ENCODE measurements around the gene PRRC2B. TPM values are rescaled to one million over a fixed set of nuclear protein-coding genes. Genes with fewer than 3 reads are reported as not detected.
A peak's percentile ranks its signal among the peaks of the same experiment; 100 is the strongest.
"Not testable (repeated sequence)": the region's sequence is repeated elsewhere in the genome, so short reads cannot be mapped to it uniquely, and the experiment has no call there.

Gene PRRC2B
- total RNA-seq, 1 experiment from 2014 or later: 219 TPM

- peaks cover 8% of the 10 kb centered on the region for H3K9me3 ChIP-seq
- peaks cover 11% of the 10 kb centered on the region for H3K9me3 Mint-ChIP-seq (ENCODE audit: unreplicated experiment)
- peak within 1 kb of the TSS; percentile 82 for H3K4me3 Mint-ChIP-seq (ENCODE audit: unreplicated experiment)
- TF ChIP-seq, protein P1, sequence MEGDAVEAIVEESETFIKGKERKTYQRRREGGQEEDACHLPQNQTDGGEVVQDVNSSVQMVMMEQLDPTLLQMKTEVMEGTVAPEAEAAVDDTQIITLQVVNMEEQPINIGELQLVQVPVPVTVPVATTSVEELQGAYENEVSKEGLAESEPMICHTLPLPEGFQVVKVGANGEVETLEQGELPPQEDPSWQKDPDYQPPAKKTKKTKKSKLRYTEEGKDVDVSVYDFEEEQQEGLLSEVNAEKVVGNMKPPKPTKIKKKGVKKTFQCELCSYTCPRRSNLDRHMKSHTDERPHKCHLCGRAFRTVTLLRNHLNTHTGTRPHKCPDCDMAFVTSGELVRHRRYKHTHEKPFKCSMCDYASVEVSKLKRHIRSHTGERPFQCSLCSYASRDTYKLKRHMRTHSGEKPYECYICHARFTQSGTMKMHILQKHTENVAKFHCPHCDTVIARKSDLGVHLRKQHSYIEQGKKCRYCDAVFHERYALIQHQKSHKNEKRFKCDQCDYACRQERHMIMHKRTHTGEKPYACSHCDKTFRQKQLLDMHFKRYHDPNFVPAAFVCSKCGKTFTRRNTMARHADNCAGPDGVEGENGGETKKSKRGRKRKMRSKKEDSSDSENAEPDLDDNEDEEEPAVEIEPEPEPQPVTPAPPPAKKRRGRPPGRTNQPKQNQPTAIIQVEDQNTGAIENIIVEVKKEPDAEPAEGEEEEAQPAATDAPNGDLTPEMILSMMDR (IDR thresholded peaks at IDR 0.05; ENCODE audit: insufficient read depth in 1 of 2, low read depth in 1 of 2, low read length in 1 of 2, severe bottlenecking in 1 of 2, unreplicated experiment in 1 of 2): no peak
- H3K4me1 Mint-ChIP-seq (ENCODE audit: low read depth, unreplicated experiment): peaks cover 24% of the 10 kb centered on the region
- no peaks in the 10 kb centered on the region for H3K4me1 ChIP-seq
- no peaks in the 10 kb centered on the region for H3K27me3 ChIP-seq (replicated peaks; ENCODE audit: control insufficient read depth, insufficient read depth, low read length)
- H3K36me3 ChIP-seq (ENCODE audit: control insufficient read depth, insufficient read depth, low read length): no peaks in the 10 kb centered on the region
- peaks cover 12% of the 10 kb centered on the region for H3K36me3 Mint-ChIP-seq (ENCODE audit: insufficient read depth, unreplicated experiment)
- intact Hi-C loops (cut with micrococcal nuclease; ENCODE audit: unreplicated experiment): no loop called here
- peak within 1 kb of the TSS; percentile 73 for H3K27ac Mint-ChIP-seq (ENCODE audit: unreplicated experiment)
- ChIA-PET CTCF (interaction anchor here (0.6 to 2.4 kb wide), 5 partner anchors 17 to 1334 kb away, joined by 3 to 8 read pairs (median 3); no protein-coding TSS in a partner anchor), POLR2A (interaction anchor here (0.7 kb wide), 1 partner anchor 188 kb away, joined by 5 read pairs; no protein-coding TSS in a partner anchor)
- peak; percentile 94 to 95 for DNase-seq
- TSS peak; percentile 19 for BruUV-seq (replicated peaks)
- H3K4me3 ChIP-seq (ENCODE audit: low read depth, low read length): peak within 1 kb of the TSS; percentile 71
- H3K27me3 Mint-ChIP-seq (ENCODE audit: insufficient read depth, unreplicated experiment): peaks cover 4% of the 10 kb centered on the region
Measured at GRCh38 chr9:131545003-131545785, 151.3 kb downstream of the PRRC2B start, which contains the start of gene PRRT1B. Gene PRRT1B, plus strand, starts transcription at chr9:131545523. Its CDS starts 93 bp downstream, at chr9:131545616.

GRCh38 chr9:131545786-131546335 lies 152.0 kb downstream of the PRRC2B start:
- H3K27ac Mint-ChIP-seq (ENCODE audit: unreplicated experiment): peak overlapping the region; percentile 33
- peaks cover 4% of the 10 kb centered on the region for H3K27me3 Mint-ChIP-seq (ENCODE audit: insufficient read depth, unreplicated experiment)
- Histone ChIP-seq H3K4me3 (ENCODE audit: low read depth, low read length) (peak overlapping the region; percentile 71), H3K27me3 (replicated peaks; ENCODE audit: control insufficient read depth, insufficient read depth, low read length) (no peaks in the 10 kb centered on the region), H3K9me3 (peaks cover 8% of the 10 kb centered on the region), H3K36me3 (ENCODE audit: control insufficient read depth, insufficient read depth, low read length) (no peaks in the 10 kb centered on the region), H3K4me1 (no peaks in the 10 kb centered on the region)
- H3K36me3 Mint-ChIP-seq (ENCODE audit: insufficient read depth, unreplicated experiment): peaks cover 12% of the 10 kb centered on the region
- intact Hi-C loops (cut with micrococcal nuclease; ENCODE audit: unreplicated experiment): no loop called here
- peak overlapping the region; percentile 82 for H3K4me3 Mint-ChIP-seq (ENCODE audit: unreplicated experiment)
- DNase-seq: peak in 1 of 2 experiments; percentile 54
- peaks cover 11% of the 10 kb centered on the region for H3K9me3 Mint-ChIP-seq (ENCODE audit: unreplicated experiment)
- no TSS peak for BruUV-seq (replicated peaks)
- TF ChIP-seq, protein P1 (IDR thresholded peaks at IDR 0.05; ENCODE audit: insufficient read depth in 1 of 2, low read depth in 1 of 2, low read length in 1 of 2, severe bottlenecking in 1 of 2, unreplicated experiment in 1 of 2): no peak
- ChIA-PET POLR2A (interaction anchor here (0.7 kb wide), 1 partner anchor 187 kb away, joined by 5 read pairs; no protein-coding TSS in a partner anchor), CTCF (interaction anchor here (1.1 to 2.4 kb wide), 3 partner anchors 16 to 195 kb away, joined by 3 to 8 read pairs (median 4); no protein-coding TSS in a partner anchor)
- peaks cover 28% of the 10 kb centered on the region for H3K4me1 Mint-ChIP-seq (ENCODE audit: low read depth, unreplicated experiment)

GRCh38 chr9:131546336-131547084 lies 152.6 kb downstream of the PRRC2B start:
- Mint-ChIP-seq H3K4me1 (ENCODE audit: low read depth, unreplicated experiment) (peaks cover 28% of the 10 kb centered on the region), H3K4me3 (ENCODE audit: unreplicated experiment) (peak overlapping the region; percentile 82), H3K9me3 (ENCODE audit: unreplicated experiment) (peaks cover 11% of the 10 kb centered on the region), H3K27me3 (ENCODE audit: insufficient read depth, unreplicated experiment) (peaks cover 4% of the 10 kb centered on the region), H3K27ac (ENCODE audit: unreplicated experiment) (peak overlapping the region; percentile 33), H3K36me3 (ENCODE audit: insufficient read depth, unreplicated experiment) (peaks cover 12% of the 10 kb centered on the region)
- Histone ChIP-seq H3K36me3 (ENCODE audit: control insufficient read depth, insufficient read depth, low read length) (no peaks in the 10 kb centered on the region), H3K4me1 (no peaks in the 10 kb centered on the region), H3K9me3 (peaks cover 8% of the 10 kb centered on the region), H3K4me3 (ENCODE audit: low read depth, low read length) (peak overlapping the region; percentile 71), H3K27me3 (replicated peaks; ENCODE audit: control insufficient read depth, insufficient read depth, low read length) (no peaks in the 10 kb centered on the region)
- BruUV-seq (replicated peaks): no TSS peak
- TF ChIP-seq, protein P1 (IDR thresholded peaks at IDR 0.05; ENCODE audit: insufficient read depth in 1 of 2, low read depth in 1 of 2, low read length in 1 of 2, severe bottlenecking in 1 of 2, unreplicated experiment in 1 of 2): peak; percentile 32 to 34
- intact Hi-C loops (cut with micrococcal nuclease; ENCODE audit: unreplicated experiment): no loop called here
- ChIA-PET POLR2A (no interaction called here), CTCF (interaction anchor here (0.6 to 2.4 kb wide), 4 partner anchors 15 to 196 kb away, joined by 3 to 8 read pairs (median 3); no protein-coding TSS in a partner anchor)
- peak; percentile 68 to 71 for DNase-seq

DNA sequence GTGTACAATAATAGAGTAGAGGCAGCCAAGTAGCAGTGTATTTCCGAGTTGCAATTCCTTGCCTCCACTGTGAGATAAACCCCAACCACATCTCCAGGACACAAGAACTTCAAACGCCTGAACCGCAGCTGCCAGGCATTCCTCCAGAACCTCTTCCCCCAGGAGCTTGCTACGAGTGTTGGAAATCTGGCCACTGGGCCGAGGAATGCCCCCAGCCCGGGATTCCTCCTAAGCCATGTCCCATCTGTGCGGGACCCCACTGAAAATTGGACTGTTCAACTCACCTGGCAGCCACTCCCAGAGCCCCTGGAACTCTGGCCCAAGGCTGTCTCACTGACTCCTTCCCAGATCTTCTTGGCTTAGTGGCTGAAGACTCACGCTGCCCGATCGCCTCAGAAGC lies 155.3 kb downstream of the PRRC2B start:
- H3K27ac Mint-ChIP-seq (ENCODE audit: unreplicated experiment); H3K4me1 ChIP-seq; H3K9me3 Mint-ChIP-seq (ENCODE audit: unreplicated experiment); H3K4me3 Mint-ChIP-seq (ENCODE audit: unreplicated experiment); H3K27me3 ChIP-seq (replicated peaks; ENCODE audit: control insufficient read depth, insufficient read depth, low read length); BruUV-seq (replicated peaks); H3K4me3 ChIP-seq (ENCODE audit: low read depth, low read length); DNase-seq; H3K27me3 Mint-ChIP-seq (ENCODE audit: insufficient read depth, unreplicated experiment); H3K36me3 ChIP-seq (ENCODE audit: control insufficient read depth, insufficient read depth, low read length); H3K9me3 ChIP-seq; POLR2A ChIA-PET; intact Hi-C loops (cut with micrococcal nuclease; ENCODE audit: unreplicated experiment); CTCF ChIA-PET: not testable (repeated sequence)
- Mint-ChIP-seq H3K4me1 (ENCODE audit: low read depth, unreplicated experiment) (peaks cover 28% of the 10 kb centered on the region), H3K36me3 (ENCODE audit: insufficient read depth, unreplicated experiment) (peaks cover 12% of the 10 kb centered on the region)
